Measurements from ENCODE around the gene USP22. TPM values are rescaled to one million over a fixed set of nuclear protein-coding genes. Genes with fewer than 3 reads are reported as not detected.
"Not testable (repeated sequence)": the region's sequence is repeated elsewhere in the genome, so short reads cannot be mapped to it uniquely, and the experiment has no call there.

The USP22 gene
- polyA plus RNA-seq, 1 donor from 2014 or later, result 43.2 TPM

DNA sequence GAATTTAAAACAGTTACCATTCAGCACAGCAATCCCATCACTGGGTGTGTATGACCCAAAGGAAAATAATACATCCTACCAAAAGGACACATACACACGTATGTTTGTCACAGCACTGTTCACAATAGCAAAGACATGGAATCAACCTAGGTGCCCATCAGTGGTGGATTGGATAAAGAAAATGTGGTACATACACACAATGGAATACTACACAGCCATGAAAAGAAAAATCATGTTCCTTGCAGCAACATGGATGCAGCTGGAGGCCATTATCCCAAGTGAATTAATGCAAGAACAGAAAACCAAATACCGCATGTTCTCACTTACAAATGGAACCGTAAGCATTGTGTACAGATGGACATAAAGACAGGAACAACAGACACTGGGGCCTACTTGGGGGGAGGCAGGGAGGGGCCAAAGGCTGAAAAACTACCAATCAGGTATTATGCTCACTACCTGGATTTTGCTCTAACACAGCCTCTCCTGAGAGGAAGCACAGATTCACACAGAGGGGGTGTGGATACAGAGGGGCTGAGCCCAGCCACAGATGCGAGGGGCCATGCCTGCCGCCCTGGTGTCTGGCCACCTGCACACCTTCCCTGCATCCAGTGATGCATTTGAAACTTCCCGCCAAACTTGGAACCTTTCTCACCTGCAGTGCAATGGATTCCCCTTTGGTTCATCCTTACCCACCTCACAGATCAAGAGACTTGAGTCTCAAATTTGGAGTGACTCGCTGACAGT, 55.9 kb downstream of the USP22 start:
- no peaks in the 10 kb centered on the region for H3K9me3 Mint-ChIP-seq
- H3K4me3 Mint-ChIP-seq, result no peak overlapping the region
- no peaks in the 10 kb centered on the region for H3K4me1 Mint-ChIP-seq
- no peaks in the 10 kb centered on the region for H3K27me3 Mint-ChIP-seq
- H3K27ac Mint-ChIP-seq, result peak overlapping the region in 1 of 3 donors; percentile 18
- H3K36me3 Mint-ChIP-seq, result no peaks in the 10 kb centered on the region

DNA sequence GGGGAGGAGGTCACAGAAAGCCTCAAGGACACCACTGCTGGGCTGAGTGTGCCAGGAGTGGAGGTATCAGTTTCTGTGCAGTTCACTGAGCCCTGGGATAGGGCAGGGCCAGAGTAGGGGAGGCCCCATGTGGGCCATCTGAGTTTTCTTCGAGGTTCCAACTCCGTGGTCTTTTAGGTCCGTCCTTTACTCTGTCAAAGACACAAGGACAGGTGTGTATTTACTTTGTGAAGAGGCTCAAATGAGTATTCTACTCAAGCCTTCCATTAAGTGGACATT, 59.5 kb downstream of the USP22 start:
- H3K4me1 Mint-ChIP-seq, result no peaks in the 10 kb centered on the region
- no peak overlapping the region for H3K4me3 Mint-ChIP-seq
- no peaks in the 10 kb centered on the region for H3K9me3 Mint-ChIP-seq
- no peak overlapping the region for H3K27ac Mint-ChIP-seq
- no peaks in the 10 kb centered on the region for H3K36me3 Mint-ChIP-seq
- H3K27me3 Mint-ChIP-seq, result peaks cover 2% of the 10 kb centered on the region

DNA sequence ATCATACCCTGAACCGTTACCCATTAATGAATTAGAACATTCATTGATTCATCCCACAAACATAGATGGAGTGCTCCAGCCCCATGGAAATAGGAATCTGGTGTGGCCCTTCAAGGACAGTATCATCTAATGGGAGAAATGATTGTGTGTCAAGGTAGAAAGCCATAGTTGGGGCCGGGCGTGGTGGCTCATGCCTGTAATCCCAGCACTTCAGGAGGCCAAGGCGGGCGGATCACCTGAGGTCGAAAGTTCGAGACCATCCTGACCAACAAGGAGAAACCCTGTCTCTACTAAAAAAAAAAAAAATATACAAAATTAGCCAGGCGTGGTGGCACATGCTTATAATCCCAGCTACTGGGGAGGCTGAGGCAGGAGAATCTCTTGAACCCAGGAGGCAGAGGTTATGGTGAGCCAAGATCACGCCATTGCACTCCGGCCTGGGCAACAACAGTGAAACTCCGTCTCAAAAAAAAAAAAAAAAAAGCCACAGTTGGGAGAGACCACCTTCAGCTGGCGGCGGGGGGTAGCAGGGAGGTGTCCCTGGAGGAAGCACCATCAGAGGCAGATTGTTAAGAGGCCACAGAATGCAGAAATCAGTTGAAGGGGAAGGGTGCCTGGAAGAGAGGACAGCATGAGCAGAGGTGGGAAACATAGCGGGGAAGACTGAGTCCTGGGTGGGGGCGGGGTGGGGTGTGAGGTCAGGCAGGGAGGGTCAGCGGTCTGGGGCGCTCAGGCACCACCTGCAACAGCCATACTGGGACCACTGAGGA, 60.0 kb downstream of the USP22 start:
- H3K27me3 Mint-ChIP-seq, result peaks cover 2% of the 10 kb centered on the region
- no peaks in the 10 kb centered on the region for H3K9me3 Mint-ChIP-seq
- no peak overlapping the region for H3K4me3 Mint-ChIP-seq
- no peaks in the 10 kb centered on the region for H3K36me3 Mint-ChIP-seq
- peaks cover 0 to 2% (median 0%) of the 10 kb centered on the region in 3 donors for H3K4me1 Mint-ChIP-seq
- H3K27ac Mint-ChIP-seq, result peak overlapping the region in 1 of 3 donors; percentile 4

DNA sequence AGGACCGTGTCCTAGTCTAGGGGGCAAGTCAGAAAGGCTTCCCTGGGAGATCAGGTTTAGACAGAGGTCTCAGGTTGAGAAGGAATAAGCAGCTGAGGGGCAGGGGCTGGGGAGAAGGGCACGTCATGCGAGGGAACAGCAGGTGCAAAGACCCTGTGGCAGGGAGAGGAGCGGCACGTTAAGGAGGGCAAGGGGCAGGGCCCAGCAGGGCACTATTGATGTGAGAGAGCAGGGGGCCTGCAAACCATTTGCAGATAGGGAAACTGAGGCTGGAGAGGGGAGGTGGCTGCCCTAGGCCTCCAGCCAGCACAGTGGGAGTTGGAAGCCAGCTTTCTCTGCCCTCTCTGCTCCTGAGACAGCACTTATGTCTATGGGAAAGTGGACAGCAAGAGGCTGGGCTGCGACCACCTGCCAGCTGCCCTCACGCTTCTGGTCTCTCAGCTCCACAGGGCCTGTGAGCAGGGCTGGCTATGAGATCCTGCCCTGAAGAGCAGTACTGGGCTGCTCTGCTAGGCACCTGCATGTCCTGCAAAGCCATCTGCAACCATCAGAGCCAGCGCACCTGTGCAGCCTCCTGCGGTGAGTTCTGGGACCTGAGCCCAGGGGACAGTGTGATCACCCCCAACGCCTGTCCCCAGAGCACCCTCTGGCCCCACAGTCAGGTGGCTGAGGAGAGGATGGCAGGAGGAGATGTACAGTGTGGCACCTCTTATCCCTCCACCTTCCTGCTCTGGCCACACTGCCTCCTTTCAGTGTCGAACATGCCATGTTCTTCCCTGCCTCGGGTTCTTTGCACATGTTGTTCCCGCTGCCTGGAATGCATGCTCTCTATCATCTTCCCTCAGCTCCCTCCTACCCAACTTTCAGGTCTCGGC, 61.5 kb downstream of the USP22 start:
- Mint-ChIP-seq H3K9me3 (no peaks in the 10 kb centered on the region), H3K36me3 (peaks cover 3% of the 10 kb centered on the region), H3K4me1 (peaks cover 4 to 9% (median 6%) of the 10 kb centered on the region in 3 donors), H3K4me3 (no peak overlapping the region), H3K27me3 (peaks cover 2% of the 10 kb centered on the region), H3K27ac (no peak overlapping the region)

DNA sequence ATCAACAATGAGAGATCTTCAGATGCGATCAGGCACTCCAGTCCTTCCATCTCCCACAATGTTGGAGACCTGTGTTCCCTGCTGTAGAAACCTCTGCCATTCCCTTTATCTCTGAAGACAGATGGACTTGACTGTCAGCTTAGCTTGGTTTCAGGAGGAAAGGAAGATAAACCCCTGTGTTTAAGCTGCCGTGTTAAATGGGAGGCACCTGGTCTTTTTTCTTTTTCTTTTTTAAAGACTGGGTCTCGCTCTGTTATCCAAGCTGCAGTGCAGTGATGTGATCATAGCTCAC, 63.1 kb downstream of the USP22 start:
- Mint-ChIP-seq H3K27me3 (peaks cover 2% of the 10 kb centered on the region), H3K36me3 (peaks cover 5% of the 10 kb centered on the region), H3K27ac (no peak overlapping the region), H3K4me1 (peaks cover 5 to 10% (median 6%) of the 10 kb centered on the region in 3 donors), H3K9me3 (no peaks in the 10 kb centered on the region), H3K4me3 (no peak overlapping the region)

DNA sequence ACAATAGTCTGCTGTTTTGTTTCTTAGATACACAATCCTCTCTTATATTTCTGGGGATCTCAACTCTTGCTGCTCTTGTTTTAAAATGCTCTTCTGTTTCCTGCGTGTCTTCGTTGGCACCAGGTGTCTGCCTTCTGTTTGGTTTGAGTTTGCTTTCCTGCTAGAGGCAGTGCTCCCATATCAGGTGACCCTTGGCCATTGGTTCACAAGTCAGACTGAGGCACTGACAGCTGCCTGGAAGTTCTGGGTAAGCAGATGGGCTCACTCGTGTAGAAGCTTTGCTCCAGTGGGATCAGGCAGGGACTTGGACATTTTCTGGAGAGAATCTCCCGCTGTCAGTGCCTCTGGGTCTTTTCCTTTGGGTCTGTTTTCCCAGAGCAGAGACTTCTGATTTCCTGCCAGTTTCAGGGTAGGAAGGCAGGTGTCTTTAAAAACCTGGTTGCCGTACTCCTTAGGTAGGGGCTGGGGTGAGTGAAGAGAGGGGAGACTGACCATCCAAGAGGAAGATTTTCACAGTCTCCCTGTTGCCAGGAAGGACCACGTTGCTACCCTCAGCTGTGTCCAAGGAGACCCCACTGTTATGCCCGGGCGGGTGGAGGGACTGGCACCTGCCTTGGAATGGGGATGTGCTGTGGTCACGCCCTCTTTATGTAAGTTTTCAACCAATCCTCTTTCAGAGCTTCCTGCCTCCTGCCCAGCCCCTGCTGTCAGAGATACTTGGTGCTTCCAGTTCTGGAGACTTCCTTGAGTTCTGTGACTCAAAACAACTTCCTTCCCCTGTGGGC, 63.6 kb downstream of the USP22 start:
- H3K27ac Mint-ChIP-seq, H3K36me3 Mint-ChIP-seq, H3K9me3 Mint-ChIP-seq, H3K27me3 Mint-ChIP-seq, H3K4me3 Mint-ChIP-seq: not testable (repeated sequence)
- peaks cover 5 to 12% (median 8%) of the 10 kb centered on the region in 3 donors for H3K4me1 Mint-ChIP-seq

DNA sequence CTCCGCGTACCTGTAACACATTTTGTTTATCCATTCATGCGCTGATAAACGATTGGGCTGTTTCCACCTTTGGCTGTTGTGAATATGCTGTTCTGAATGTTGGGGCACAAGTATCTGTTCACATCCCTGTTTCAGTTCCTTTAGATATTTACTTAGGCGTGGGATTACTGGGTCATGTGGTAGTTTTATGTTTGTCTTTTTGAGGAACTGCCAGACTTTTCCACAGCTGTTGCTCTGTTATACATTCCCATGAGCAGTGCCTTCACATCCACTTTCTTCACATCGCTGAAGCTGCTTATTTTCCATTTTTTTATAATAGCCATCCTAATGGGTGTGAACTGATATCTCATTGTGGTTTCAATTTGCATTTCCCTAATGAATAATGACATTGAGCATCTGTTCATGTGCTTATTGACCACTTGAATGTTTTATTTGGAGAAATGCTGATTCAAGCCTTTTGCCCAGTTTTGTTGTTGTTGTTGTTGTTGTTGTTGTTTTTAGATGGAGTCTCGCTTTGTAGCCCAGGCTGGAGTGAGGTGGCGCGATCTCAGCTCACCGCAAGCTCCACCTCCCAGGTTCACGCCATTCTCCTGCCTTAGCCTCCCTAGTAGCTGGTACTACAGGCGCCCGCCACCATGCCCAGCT, 65.1 kb downstream of the USP22 start:
- H3K4me1 Mint-ChIP-seq, result peaks cover 5 to 15% (median 12%) of the 10 kb centered on the region in 3 donors
- not testable (repeated sequence) for H3K4me3 Mint-ChIP-seq, H3K36me3 Mint-ChIP-seq, H3K9me3 Mint-ChIP-seq, H3K27ac Mint-ChIP-seq, H3K27me3 Mint-ChIP-seq

DNA sequence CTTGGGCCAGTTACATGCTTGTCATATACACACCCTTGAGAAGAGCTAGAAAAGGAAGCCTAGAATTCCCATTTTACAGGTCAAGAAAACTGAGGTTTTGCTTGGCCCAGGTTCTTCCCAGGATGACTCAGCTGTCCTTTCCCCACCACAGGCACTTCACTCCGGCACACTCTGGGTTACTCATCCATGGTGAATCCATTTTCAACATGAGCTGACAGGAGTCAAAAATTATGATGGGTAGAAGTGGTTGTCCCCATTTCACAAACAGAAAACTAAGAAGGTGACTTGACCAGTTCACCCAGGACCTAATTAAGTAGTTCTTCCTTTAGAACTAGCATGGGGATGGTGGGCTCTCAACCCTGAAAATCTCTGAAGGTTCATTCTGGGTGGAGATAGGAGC, 67.2 kb downstream of the USP22 start:
- H3K9me3 Mint-ChIP-seq, result no peaks in the 10 kb centered on the region
- H3K27ac Mint-ChIP-seq, result peak overlapping the region in 1 of 3 donors; percentile 20

DNA sequence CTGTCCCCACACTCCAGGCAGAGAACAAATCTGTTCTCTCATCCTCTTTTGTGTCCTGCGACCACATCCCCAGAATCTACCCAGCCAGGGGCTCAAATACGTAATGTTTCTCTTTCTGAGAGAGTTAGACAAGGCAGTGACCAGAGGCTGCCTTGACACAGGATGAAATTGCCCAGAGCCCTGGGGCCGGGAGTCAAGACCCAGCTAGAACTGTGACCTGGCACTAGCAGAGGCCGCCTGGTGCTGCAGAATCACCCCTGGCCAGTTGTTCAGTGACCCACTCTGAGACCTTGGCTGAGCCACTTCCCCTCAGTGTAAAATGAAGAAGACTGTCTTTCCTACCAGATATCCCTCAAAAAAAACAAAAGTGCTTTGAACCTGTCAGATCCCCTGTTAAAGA, 72.5 kb downstream of the USP22 start:
- Mint-ChIP-seq H3K36me3 (peaks cover 1% of the 10 kb centered on the region), H3K27me3 (peaks cover 3% of the 10 kb centered on the region), H3K27ac (peak overlapping the region; percentile 8 to 61 (median 28)), H3K4me1 (peaks cover 31 to 57% (median 46%) of the 10 kb centered on the region in 3 donors), H3K9me3 (no peaks in the 10 kb centered on the region), H3K4me3 (peak overlapping the region; percentile 67 to 90 (median 79))

More for the DNA sequence above, 67.2 kb downstream of the USP22 start:
- Mint-ChIP-seq H3K4me1 (peaks cover 13 to 23% (median 15%) of the 10 kb centered on the region in 3 donors), H3K36me3 (peaks cover 6% of the 10 kb centered on the region), H3K27me3 (peaks cover 5% of the 10 kb centered on the region), H3K4me3 (no peak overlapping the region)

DNA sequence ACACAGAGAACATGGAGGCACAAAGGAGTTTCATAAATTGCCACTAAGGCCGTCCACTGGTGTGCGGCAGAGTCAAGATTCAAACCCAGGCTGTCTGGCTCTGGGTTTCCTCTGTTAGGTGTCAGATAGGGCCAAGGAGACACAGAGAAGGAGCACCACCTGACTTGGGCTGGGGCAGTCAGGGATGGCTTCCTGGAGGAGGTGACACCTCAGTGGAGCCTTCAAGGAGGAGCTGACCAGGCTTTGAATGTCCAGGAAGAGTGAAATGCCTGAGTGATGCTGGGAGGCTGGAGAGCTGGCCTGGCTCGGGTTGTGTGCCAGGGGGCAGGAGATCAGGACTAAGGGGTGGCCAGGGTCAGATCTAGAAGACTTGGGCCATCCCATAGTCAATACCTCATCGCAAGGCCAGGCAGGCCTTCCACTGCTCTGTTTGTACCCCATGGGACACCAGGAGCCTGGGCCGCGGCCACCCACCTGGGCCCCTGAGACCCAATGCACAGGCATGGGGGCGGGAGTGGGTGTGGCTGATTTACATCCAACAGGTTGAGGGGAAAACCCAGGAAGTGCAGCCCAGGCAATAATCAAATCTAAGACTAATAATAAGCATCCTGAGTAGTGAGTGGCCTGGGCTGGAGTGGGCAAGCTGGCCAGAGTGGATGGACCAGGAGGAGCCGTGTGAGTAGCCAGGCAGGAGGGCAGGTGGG, 73.7 kb downstream of the USP22 start:
- Mint-ChIP-seq H3K36me3 (no peaks in the 10 kb centered on the region), H3K27ac (peak overlapping the region in 1 of 3 donors; percentile 36), H3K4me1 (peaks cover 30 to 53% (median 46%) of the 10 kb centered on the region in 3 donors), H3K27me3 (peaks cover 6% of the 10 kb centered on the region), H3K4me3 (peak overlapping the region; percentile 67 to 90 (median 79)), H3K9me3 (no peaks in the 10 kb centered on the region)

DNA sequence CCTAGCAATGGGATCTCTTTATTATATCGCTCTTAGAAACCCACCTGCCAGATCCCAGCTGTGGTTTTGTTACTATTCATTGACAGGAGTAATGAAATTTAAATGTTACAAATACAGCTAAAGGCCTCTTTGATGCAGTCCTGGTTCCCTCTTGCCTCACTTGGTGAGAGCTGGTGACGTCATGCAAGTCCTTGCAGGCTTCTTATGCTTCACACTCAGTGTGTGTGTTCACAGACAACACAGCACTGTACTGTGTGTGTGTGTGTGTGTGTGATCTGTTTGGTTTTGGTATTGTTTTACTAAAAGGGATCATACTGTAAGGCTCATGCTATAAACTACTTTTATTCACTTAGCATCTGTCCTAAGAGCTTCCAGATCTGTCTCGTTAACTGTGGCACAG, 75.0 kb downstream of the USP22 start:
- Mint-ChIP-seq H3K4me1 (peaks cover 30 to 48% (median 46%) of the 10 kb centered on the region in 3 donors), H3K27me3 (peaks cover 6% of the 10 kb centered on the region), H3K9me3 (peaks cover 0 to 2% (median 0%) of the 10 kb centered on the region in 3 donors), H3K27ac (peak overlapping the region in 1 of 3 donors; percentile 45), H3K36me3 (no peaks in the 10 kb centered on the region), H3K4me3 (peak overlapping the region in 2 of 4 donors; percentile 47 to 67)

DNA sequence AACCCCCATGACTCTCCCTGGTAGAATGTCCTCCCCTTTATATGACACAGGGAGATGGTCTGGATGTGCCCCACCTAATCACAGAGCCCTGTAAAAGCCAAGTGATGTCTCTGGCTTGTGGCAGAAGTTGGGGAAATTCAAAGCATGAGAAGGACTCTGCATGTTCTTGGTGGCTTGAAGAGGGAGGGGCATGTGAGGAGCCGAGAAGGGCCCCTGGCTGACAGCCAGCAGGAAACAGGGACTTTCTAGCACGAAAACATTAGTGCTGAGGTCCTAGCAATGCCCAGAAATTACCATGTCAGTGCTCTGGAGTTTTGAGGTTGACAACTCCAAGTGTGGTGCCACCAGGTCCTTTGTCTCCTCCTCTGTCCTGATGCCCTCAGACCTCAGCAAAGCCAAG, 75.9 kb downstream of the USP22 start:
- Mint-ChIP-seq H3K9me3 (peaks cover 0 to 2% (median 0%) of the 10 kb centered on the region in 3 donors), H3K27me3 (peaks cover 6% of the 10 kb centered on the region), H3K4me3 (peak overlapping the region in 2 of 4 donors; percentile 40 to 67), H3K4me1 (peaks cover 30 to 48% (median 46%) of the 10 kb centered on the region in 3 donors), H3K36me3 (no peaks in the 10 kb centered on the region), H3K27ac (peak overlapping the region in 1 of 3 donors; percentile 33)

DNA sequence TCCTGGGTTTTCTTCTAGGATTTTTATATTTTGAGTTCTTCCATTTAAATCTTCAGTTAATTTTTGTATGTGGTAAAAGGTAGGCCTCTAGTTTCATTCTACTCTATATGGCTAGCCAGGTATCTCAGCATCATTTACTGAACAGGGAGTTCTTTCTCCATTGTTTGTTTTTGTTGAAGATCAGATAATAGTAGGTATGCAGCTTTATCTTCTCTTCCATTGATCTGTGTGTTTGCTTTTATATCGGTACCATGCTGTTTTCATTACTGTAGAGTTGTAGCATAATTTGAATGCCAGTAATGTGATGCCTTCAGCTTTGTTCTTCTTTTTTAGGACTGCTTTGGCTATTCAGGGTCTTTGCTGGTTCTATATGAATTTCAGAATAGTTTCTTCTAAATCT, 77.3 kb downstream of the USP22 start:
- no peak overlapping the region for H3K4me3 Mint-ChIP-seq
- H3K4me1 Mint-ChIP-seq, result peaks cover 25 to 40% (median 37%) of the 10 kb centered on the region in 3 donors
- H3K27me3 Mint-ChIP-seq, result peaks cover 3% of the 10 kb centered on the region
- peaks cover 0 to 2% (median 0%) of the 10 kb centered on the region in 3 donors for H3K9me3 Mint-ChIP-seq
- no peak overlapping the region for H3K27ac Mint-ChIP-seq
- no peaks in the 10 kb centered on the region for H3K36me3 Mint-ChIP-seq

All from IgD-negative memory B cell (primary cell).